GM21360 (cell line): ENCODE data around the gene PHF24.

Source experiments
- ATAC-seq: cut with Tn5 transposase; IDR thresholded peaks from one replicate; pipeline ENCODE4 v1.9.1; 2021; ENCODE audit warnings: mild to moderate bottlenecking, moderate library complexity; ENCODE audit not compliant: unreplicated experiment

The PHF24 gene

GRCh38 chr9:34982361-34982760, 24.3 kb downstream of the PHF24 start:
- ATAC-seq, result no peak

- ATAC-seq, result no peak
Observed at GRCh38 chr9:34983209-34983608, 25.1 kb downstream of the PHF24 start.

GRCh38 chr9:34984049-34984448, 26.0 kb downstream of the PHF24 start:
- no peak for ATAC-seq

GRCh38 chr9:34985311-34985899, 27.3 kb downstream of the PHF24 start:
- ATAC-seq, result no peak

GRCh38 chr9:34986540-34987047, 28.5 kb downstream of the PHF24 start:
- ATAC-seq, result no peak

- ATAC-seq, result no peak
Observed at GRCh38 chr9:34987160-34987901, 29.2 kb downstream of the PHF24 start.

GRCh38 chr9:34988218-34989002, 30.3 kb downstream of the PHF24 start:
- no peak for ATAC-seq

GRCh38 chr9:34989003-34989945, 31.2 kb downstream of the PHF24 start, which contains the start of gene DNAJB5:
Gene DNAJB5 (plus strand): TSS chr9:34989745. CDS start chr9:34990631, 886 bp downstream.
- ATAC-seq, result peak; percentile 81

- no peak for ATAC-seq
Observed at GRCh38 chr9:34989946-34990635, 32.0 kb downstream of the PHF24 start.

- no peak for ATAC-seq
Observed at GRCh38 chr9:34990908-34991606, 33.0 kb downstream of the PHF24 start.

GRCh38 chr9:34991607-34992375, 33.7 kb downstream of the PHF24 start:
- no peak for ATAC-seq

GRCh38 chr9:34992376-34992951, 34.4 kb downstream of the PHF24 start:
- no peak for ATAC-seq

GRCh38 chr9:34993502-34994259, 35.6 kb downstream of the PHF24 start:
- no peak for ATAC-seq

- ATAC-seq, result no peak
Observed at GRCh38 chr9:34994260-34994899, 36.3 kb downstream of the PHF24 start.

- ATAC-seq, result no peak
Observed at GRCh38 chr9:34994900-34995669, 37.0 kb downstream of the PHF24 start.

- no peak for ATAC-seq
Observed at GRCh38 chr9:34995670-34996060, 37.6 kb downstream of the PHF24 start.
